ENCODE results near the gene FAR1.
"Not testable (repeated sequence)": the region's sequence is repeated elsewhere in the genome, so short reads cannot be mapped to it uniquely, and the experiment has no call there.

The FAR1 gene

GRCh38 chr11:13637125-13638069 lies 31.1 kb upstream of the FAR1 start:
- H3K4me3 ChIP-seq (replicated peaks; ENCODE audit: low read depth, low read length): no peak overlapping the region
- DNase-seq (ENCODE audit: extremely low read depth, low read depth): no peak
- TF ChIP-seq, protein P1, sequence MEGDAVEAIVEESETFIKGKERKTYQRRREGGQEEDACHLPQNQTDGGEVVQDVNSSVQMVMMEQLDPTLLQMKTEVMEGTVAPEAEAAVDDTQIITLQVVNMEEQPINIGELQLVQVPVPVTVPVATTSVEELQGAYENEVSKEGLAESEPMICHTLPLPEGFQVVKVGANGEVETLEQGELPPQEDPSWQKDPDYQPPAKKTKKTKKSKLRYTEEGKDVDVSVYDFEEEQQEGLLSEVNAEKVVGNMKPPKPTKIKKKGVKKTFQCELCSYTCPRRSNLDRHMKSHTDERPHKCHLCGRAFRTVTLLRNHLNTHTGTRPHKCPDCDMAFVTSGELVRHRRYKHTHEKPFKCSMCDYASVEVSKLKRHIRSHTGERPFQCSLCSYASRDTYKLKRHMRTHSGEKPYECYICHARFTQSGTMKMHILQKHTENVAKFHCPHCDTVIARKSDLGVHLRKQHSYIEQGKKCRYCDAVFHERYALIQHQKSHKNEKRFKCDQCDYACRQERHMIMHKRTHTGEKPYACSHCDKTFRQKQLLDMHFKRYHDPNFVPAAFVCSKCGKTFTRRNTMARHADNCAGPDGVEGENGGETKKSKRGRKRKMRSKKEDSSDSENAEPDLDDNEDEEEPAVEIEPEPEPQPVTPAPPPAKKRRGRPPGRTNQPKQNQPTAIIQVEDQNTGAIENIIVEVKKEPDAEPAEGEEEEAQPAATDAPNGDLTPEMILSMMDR (IDR thresholded peaks at IDR 0.05; ENCODE audit: low read depth, low read length, missing control alignments): no peak

DNA sequence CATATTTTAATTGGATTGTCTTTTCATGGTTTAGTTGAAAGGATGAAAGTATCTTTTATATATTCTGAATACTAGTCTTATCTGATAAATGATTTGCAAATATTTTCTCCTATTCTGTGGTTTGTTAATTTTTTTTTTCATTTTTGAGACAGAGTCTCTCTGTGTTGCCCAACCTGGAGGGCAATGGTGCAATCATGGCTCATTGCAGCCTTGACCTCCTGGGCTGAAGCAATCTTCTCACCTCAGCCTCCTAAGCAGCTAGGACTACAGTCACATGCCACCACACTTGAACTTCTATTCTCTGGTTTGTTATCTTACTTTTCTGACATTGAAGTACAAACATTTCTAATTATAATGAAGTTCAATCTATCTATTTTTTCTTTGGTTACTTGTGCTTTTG lies 30.0 kb upstream of the FAR1 start:
- no peak for DNase-seq (ENCODE audit: extremely low read depth, low read depth)
- TF ChIP-seq, protein P1 (IDR thresholded peaks at IDR 0.05; ENCODE audit: low read depth, low read length, missing control alignments): no peak
- H3K4me3 ChIP-seq (replicated peaks; ENCODE audit: low read depth, low read length): no peak overlapping the region

DNA sequence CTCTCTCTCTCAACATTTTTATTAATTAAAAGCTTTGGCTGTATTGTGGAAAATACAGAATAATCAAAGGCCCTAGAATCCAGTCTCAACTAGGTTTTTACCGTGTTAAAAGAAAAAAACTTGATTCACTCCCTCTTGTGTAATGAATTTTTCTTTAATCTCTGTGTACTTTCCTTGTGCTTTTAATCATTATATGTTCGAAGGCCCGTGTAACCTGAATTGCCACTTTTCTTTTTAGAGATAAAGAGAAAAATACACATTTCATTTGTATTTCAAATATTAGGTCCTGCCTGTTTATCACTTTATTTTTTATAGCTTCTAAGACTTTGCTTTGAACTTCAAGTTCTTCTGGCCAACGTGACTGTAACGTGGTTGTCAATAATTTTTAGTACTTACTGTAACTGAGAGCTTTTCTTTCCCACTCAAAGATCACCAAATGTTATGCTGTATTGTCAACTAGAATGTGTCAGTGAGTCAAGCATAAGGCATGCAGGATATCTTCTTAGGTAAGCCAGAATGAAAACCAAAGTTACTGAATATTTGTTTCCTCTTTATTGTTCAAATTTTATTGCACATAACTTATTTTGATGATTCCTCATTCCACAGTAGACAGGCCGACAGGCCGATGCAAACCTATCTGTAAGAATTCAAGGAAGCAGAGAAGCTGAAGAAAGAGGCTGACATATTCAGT lies 23.3 kb upstream of the FAR1 start:
- TF ChIP-seq, protein P1 (IDR thresholded peaks at IDR 0.05; ENCODE audit: low read depth, low read length, missing control alignments): no peak

GRCh38 chr11:13647391-13647790 lies 21.1 kb upstream of the FAR1 start:
- H3K4me3 ChIP-seq (replicated peaks; ENCODE audit: low read depth, low read length): no peak overlapping the region
- TF ChIP-seq, protein P1 (IDR thresholded peaks at IDR 0.05; ENCODE audit: low read depth, low read length, missing control alignments): no peak
- DNase-seq (ENCODE audit: extremely low read depth, low read depth): no peak

More for the DNA sequence above, 23.3 kb upstream of the FAR1 start:
- no peak overlapping the region for H3K4me3 ChIP-seq (replicated peaks; ENCODE audit: low read depth, low read length)
- DNase-seq (ENCODE audit: extremely low read depth, low read depth): no peak

DNA sequence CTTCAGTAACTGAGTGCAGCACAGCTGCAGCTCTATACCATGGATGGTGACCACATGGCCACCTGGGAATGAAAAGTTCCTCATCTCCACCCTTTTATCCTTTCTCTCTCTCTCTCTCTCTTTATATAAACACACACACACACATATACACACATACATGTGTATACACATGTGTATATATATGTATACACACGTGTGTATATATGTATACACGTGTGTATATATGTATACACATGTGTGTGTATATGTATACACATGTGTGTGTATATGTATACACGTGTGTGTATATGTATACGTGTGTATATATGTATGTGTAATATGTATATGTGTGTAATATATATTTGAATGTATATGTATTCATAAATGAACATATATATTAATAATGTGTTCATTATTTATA lies 18.8 kb upstream of the FAR1 start:
- TF ChIP-seq, protein P1 (IDR thresholded peaks at IDR 0.05; ENCODE audit: low read depth, low read length, missing control alignments): no peak
- DNase-seq (ENCODE audit: extremely low read depth, low read depth): no peak
- no peak overlapping the region for H3K4me3 ChIP-seq (replicated peaks; ENCODE audit: low read depth, low read length)

GRCh38 chr11:13651515-13651914 lies 17.0 kb upstream of the FAR1 start:
- DNase-seq (ENCODE audit: extremely low read depth, low read depth): not testable (repeated sequence)

GRCh38 chr11:13661074-13661623 lies 7.3 kb upstream of the FAR1 start:
- TF ChIP-seq, protein P1 (IDR thresholded peaks at IDR 0.05; ENCODE audit: low read depth, low read length, missing control alignments): no peak
- no peak for DNase-seq (ENCODE audit: extremely low read depth, low read depth)
- H3K4me3 ChIP-seq (replicated peaks; ENCODE audit: low read depth, low read length): no peak overlapping the region

More at GRCh38 chr11:13651515-13651914, 17.0 kb upstream of the FAR1 start:
- H3K4me3 ChIP-seq (replicated peaks; ENCODE audit: low read depth, low read length): not testable (repeated sequence)
